ENCODE data around the gene STOM.

The STOM gene

DNA sequence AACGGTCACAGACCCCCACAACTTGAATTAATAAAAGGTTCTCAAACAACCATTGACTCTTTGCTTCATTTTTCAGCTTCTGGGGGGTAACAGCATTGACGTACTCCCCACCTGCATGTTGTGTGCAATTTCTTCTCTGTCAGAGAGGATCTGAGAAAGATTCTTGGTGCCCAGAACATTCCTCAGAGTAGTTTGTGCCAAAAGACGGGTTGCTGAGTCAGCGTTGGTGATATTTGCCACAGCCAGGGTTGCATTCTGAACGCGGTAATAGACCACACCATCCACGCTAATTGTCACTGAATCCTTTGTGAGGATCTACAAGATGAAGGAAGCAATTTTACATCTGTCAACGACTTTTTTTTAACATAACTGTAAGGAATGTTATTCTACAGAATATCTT, 21.0 kb downstream of the STOM start:
- DNase-seq (ENCODE audit: low read depth) = no peak
- TF ChIP-seq, protein P1, sequence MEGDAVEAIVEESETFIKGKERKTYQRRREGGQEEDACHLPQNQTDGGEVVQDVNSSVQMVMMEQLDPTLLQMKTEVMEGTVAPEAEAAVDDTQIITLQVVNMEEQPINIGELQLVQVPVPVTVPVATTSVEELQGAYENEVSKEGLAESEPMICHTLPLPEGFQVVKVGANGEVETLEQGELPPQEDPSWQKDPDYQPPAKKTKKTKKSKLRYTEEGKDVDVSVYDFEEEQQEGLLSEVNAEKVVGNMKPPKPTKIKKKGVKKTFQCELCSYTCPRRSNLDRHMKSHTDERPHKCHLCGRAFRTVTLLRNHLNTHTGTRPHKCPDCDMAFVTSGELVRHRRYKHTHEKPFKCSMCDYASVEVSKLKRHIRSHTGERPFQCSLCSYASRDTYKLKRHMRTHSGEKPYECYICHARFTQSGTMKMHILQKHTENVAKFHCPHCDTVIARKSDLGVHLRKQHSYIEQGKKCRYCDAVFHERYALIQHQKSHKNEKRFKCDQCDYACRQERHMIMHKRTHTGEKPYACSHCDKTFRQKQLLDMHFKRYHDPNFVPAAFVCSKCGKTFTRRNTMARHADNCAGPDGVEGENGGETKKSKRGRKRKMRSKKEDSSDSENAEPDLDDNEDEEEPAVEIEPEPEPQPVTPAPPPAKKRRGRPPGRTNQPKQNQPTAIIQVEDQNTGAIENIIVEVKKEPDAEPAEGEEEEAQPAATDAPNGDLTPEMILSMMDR (conservative IDR thresholded peaks at IDR 0.05; ENCODE audit: low read depth, low read length) = no peak
- no peak overlapping the region for H3K4me3 ChIP-seq (ENCODE audit: low read length)

DNA sequence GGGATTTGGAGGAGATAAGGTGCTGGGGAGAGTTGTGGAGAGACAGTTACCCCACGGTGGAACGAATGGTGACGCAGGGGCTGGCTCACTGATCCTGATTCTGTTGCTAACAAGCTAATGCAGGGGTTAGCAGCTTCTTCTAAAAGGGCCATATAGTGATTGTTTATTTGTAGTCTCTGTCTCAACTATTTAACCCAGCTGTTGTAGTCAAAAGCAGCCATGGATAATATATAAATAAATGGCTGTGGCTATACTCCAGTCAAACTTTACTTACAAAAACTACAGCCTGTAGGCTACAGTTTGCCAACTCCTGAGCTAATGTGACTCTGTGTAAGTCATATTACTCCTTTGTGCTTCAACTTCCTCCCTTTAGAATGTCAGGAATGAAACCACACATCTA, 21.8 kb downstream of the STOM start:
- TF ChIP-seq, protein P1 (conservative IDR thresholded peaks at IDR 0.05; ENCODE audit: low read depth, low read length) = no peak
- H3K4me3 ChIP-seq (ENCODE audit: low read length) = no peak overlapping the region
- no peak for DNase-seq (ENCODE audit: low read depth)

DNA sequence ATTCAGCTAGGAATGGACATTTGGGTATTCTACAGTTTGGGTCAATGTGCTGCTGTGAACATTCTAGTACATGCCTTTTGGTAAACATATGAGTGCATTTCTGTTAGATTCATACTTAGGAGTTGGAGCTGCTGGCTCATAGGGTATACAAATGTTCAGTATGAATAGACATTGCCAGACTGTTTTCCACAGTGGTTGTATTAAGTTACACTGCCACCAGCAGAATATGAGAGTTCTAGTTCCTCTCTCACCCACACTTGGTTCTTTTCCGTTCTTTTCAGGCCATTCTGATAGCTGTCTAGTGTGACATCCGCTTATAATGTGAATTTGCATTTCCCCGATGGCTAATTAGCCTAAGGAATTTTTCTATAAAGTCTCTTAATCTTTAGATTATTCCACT, 25.0 kb downstream of the STOM start:
- TF ChIP-seq, protein P1 (conservative IDR thresholded peaks at IDR 0.05; ENCODE audit: low read depth, low read length) = no peak
- no peak for DNase-seq (ENCODE audit: low read depth)
- no peak overlapping the region for H3K4me3 ChIP-seq (ENCODE audit: low read length)

DNA sequence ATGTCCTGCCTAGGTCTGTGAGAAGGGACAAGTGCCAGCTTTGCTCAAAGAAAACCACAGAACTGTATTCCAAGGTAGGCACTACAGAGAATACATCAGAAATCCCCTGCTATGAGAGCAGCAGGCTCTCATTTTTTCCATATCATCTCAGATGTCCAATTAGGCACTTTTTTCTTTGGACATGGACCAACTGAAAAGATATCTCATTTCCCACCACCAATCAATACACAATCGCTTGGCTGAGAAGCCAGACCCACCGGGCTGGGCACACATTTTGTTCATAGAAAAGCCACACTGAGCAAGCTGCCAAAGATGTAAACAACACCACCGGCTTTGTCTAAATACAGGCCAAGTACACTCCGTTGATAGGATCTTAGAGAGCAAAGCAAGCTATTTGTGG, 25.9 kb downstream of the STOM start:
- H3K4me3 ChIP-seq (ENCODE audit: low read length) = no peak overlapping the region
- DNase-seq (ENCODE audit: low read depth) = no peak
- TF ChIP-seq, protein P1 (conservative IDR thresholded peaks at IDR 0.05; ENCODE audit: low read depth, low read length) = no peak

DNA sequence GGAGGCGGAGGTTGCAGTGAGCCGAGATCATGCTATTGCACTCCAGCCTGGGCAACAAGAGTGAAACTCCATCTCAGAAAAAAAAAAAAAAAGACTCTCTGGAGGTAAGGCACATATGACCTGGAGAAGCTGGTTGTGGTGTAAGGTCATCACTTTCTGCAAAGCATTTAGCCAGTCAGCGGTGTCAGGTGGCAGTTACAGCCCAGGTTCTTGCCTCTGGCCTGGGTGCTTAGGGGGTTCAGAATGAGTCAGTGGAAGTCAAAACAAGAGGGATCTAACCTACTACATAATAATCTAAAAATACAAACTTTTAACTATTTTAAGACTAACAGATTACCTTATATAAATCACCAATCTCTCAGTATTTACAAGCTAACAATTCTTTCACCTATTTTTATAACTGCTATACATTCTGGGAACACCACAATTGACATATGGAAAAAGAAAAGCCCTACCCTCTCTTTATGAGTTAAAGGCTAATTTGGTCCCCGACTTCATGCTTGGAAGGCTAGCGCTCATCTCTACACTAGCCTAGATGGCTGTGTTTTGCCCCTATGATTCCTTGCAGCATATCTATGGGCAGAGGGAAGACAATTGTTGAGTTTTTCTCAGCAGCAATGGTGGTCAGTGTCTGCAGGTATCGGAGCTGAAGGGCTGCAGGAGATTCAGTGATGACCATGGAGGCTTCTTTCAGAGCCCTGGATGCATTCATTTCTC, 29.2 kb downstream of the STOM start:
- H3K4me3 ChIP-seq (ENCODE audit: low read length) = no peak overlapping the region
- no peak for DNase-seq (ENCODE audit: low read depth)
- TF ChIP-seq, protein P1 (conservative IDR thresholded peaks at IDR 0.05; ENCODE audit: low read depth, low read length) = no peak

DNA sequence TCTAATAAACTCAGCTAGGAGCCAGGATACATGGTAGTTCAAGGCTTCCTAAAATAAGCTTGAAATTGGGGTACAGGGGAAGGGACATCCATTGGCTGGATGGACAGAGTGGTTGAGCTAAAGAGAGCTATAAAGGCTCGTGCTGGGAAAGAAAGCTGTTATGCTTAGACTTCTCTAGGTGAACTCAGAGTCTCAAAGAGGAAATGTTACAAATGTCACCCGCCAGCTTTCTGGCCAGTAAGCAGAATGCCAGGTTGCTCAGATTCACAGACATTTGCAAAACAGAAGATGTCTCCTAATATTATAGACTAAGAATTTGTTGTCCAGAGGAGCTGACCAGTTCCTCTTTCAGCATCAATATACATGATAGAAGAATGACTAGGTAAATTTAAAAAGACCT, 30.6 kb downstream of the STOM start:
- DNase-seq (ENCODE audit: low read depth) = no peak
- H3K4me3 ChIP-seq (ENCODE audit: low read length) = no peak overlapping the region
- TF ChIP-seq, protein P1 (conservative IDR thresholded peaks at IDR 0.05; ENCODE audit: low read depth, low read length) = no peak

DNA sequence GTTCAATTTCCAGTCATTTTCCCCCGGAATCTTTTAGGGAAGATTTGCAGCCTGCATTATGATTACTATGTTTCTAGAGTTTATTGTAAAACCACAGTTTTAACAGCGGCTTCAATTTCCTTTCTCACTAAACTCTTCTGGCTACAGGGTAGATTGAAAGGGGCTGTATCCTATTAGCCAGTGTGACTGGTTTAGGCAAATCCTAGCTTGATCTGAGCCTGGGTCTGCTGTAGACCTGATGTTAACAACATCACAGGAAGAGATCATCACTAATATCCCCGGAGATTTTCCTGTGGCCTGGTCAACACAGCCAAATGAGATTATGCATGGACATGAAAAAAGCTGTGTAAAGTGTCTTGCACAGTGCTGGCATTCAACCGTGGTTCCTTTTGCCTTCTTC, 33.4 kb downstream of the STOM start:
- H3K4me3 ChIP-seq (ENCODE audit: low read length) = no peak overlapping the region
- TF ChIP-seq, protein P1 (conservative IDR thresholded peaks at IDR 0.05; ENCODE audit: low read depth, low read length) = no peak
- DNase-seq (ENCODE audit: low read depth) = no peak

Measured in retinal pigment epithelial cell (primary cell).